Stimulated activated CD4-positive, alpha-beta T cell treated with anti-CD3 and anti-CD28 coated beads, Interleukin-1b, Interleukin-23, amount 100 ng/mL, for 1 hour (primary cell): ENCODE data around the gene PTPRJ.
"Not testable (repeated sequence)": the region's sequence is repeated elsewhere in the genome, so short reads cannot be mapped to it uniquely, and the experiment has no call there.

Experiments used
- DNase-seq, 2 donors: peaks; one replicate each; pipeline ENCODE4 v3.0.0-alpha.2; 2020; ENCODE audit warnings: low read depth in 2 of 2

Gene PTPRJ

DNA sequence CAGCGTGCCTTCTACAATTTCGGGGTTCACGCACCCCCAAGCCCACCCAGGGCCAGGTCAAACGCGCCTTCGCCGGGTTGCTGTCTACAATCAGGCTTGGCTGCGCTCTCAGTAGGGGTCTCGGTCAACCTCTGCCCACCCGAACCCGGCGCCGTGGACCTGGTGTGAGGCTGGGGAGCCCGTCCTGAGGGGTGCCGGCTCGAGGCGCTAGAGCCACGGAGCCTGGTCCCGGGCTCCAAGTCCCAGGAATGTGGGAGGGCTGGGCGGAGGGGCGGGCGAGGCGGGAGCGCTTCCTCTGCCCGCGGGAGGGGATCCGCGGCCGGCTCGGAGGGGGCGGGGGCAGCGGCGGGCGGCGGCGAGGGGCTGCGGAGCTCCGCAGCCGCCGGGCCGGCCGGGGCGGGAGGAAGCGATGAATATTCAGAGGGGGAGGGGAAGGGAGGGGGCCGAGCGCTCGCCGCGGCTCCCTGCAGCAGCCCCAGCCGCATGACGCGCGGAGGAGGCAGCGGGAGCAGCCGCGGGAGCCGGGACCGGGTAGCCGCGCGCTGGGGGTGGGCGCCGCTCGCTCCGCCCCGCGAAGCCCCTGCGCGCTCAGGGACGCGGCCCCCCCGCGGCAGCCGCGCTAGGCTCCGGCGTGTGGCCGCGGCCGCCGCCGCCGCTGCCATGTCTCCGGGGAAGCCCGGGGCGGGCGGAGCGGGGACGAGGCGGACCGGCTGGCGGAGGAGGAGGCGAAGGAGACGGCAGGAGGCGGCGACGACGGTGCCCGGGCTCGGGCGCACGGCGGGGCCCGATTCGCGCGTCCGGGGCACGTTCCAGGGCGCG is at the start of gene PTPRJ:
PTPRJ (plus strand) TSS at position 472 of the 819 bp plus-strand sequence. CDS start 354 bp downstream, outside the sequence.
- DNase-seq: peak; percentile 19 to 30

DNA sequence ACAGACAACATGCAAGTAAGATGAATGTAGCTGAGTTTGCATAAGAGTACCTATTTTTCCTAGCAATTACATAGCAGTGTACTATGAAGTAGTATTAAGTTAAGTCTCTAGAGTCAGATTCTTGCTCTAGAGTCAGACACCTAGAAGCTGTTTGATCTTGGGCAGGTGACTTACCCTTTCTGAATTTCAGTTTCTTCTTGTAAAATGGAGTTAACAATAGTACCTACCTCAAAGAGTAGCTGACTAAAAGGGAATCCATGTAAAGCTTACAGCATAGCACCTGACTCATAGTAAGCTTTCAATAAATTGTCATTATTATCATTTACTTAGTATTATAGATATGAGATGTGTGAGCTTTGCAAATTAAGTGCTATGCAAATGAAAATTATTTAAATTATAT is 47.8 kb upstream of the PTPRJ start:
- DNase-seq: no peak

DNA sequence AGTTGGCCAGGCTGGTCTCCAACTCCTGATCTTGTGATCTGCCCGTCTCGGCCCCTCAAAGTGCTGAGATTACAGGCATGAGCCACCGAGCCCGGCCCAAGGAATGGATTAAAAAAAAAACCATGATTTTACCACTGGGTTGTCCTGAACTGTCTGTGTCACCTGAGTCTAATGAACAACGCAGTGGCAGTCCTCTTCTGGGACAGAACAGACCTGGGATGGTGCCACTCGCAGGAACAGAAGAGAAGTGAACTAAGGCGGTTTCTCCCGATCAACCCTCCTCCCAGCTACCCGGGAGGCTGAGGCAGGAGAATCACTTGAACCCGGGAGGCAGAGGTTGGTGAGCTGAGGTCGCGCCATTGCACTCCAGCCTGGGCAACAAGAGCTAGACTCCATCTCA is 46.6 kb upstream of the PTPRJ start:
- DNase-seq: not testable (repeated sequence)

DNA sequence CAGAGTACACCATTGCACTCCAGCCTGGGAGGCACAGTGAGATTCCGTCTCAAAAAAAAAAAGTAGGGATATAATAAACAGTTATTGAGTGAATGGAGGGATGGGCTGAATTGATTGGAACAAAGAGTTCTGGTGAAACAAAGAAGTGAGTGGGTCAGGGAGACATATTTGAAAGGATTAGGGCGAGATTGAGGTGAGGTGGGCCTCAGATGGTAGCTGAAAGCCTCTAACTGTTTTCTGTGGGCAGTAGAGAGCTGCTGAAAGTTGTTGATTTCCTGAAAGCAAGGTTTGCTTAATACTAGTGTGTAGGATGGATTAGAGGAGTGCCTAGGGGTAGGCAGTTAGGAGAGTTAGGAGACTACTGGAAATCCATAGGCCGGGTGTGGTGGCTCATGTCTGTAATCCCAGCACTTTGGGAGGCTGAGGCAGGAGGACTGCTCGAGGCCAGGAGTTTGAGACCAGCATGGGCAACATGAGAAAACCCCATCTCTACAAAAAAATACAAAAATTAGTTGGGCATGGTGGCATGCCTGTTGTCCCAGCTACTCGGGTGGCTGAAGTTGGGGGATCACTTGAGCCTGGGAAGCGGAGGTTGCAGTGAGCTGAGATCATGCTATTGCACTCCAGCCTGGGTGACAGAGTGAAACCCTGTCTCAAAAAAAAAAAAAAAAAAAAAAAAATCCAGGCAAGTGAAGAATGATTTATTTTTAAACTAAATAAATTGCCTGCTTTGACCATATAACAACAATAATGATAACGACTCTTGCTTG is 41.4 kb upstream of the PTPRJ start:
- DNase-seq: no peak

DNA sequence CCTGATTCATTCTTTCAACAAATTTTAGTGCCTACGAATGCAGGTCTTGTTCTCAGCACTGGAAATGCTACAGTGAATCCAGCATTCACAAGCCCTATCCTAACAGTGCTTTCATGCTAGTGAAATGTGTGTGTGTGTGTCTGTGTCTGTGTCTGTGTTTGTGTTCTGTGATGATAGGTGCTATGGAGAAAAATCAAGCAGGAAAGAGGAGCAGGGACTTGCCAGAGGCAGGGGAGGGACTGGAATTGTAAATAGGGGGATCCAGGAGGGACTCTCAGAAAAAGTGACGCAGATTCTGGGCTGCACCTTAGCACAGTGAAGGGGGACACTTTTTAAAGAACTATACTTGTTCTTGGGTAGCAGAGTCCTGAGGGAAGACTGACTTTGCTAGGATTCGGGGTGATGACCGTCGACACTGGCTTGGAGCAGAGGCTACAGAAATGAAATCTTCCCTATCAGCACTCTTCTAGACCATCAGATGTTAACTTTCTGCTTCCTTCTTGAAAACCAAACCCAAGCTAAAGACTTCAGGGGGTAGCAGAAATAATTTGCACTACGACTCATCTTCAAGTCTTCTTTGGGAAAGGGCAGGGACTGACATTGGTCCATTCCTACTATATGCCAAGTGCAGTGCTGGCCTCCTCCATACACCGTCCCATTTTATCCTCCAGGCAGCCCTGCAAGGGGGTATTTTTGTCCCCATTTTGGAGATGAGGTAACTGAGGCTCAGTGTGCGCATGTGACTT is 39.3 kb upstream of the PTPRJ start:
- DNase-seq: no peak

DNA sequence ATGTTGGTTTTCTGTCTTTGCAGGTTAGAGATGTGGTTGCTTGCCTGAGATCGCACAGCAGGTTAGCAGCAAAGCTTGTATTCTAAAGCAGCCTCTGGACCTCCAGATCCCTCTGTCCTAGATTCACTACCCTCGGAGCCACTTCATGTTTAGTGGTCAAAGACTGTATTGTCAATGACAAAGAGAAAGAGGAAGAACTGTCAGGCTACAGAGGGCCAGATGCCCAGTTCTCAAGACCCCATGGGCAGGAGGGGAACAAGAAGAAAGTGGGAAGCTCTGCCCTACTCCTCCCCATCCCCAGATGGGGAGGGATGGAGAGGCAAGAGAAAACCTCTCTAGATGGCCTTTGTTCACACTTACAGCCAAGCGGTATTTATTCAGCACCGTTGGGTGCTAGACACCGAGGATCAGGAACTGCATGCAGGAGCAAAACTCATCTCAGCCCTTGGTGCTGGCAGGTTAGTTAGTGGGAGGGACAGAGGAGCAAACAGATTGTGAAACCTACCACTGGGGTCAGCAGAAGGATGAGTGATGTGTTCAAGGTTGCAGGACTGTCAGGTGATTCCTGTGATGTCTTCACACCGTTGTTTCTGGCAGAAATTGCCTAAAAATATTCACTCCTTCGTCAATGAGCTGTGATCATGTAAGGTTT is 38.3 kb upstream of the PTPRJ start:
- no peak for DNase-seq

DNA sequence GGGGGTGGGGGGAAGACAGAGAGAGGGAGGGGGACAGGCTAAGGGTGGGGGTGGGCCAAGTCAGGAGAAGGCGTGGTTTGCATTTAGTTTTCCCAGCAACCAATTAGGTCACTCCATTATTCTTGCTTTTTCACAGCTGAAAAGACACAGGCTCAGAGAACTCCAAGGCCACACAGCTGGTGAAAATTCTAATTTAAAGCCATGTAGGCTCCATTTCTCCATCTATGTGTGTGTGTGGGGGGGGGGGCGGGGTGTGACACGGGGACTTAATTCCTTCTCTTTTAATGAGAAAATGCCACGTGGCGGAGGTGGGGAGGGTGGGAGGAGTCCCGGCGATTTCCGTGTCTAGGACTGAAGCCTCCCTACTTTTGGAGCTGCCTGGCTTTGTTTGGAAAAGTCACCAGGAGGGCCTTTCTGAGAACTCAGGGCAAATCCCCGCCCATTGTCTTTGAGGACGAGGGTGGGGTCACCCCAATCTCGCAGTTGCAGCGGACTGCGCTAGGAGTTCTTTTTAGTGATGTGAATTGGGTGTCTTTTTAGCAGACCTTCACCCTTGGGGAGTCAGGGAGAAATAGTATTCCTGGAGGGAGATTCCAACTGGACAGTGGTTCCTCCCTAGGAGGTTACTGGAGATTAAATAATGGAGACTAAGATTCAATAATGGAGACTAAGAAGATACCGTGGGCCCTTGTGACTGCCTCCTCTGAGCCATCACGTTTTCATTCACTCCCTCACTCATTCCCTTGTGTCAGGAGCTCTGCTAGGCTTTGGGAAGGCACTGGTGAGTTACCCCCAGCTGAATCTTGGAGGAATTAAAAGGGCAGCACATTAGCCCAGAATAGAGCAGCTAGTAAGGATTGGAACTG is 36.4 kb upstream of the PTPRJ start:
- no peak for DNase-seq

DNA sequence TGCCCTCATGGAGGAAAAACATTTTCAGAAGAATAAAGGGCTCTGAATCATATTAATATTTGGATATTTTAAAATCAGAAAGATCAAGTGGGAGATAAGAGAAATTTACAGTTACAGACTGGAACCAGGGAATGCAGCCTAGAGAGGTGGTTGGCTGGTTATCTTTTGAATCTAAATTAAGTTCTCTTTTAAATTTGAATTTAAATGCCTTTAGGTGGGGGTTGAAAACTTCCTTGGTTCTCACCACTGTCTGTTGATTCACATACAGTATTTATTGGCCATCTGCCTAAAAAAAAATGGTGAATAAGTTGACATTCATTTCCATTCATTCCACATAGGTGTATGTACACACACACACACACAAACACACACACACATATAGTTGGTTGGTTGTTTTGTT is 35.7 kb upstream of the PTPRJ start:
- DNase-seq: no peak

DNA sequence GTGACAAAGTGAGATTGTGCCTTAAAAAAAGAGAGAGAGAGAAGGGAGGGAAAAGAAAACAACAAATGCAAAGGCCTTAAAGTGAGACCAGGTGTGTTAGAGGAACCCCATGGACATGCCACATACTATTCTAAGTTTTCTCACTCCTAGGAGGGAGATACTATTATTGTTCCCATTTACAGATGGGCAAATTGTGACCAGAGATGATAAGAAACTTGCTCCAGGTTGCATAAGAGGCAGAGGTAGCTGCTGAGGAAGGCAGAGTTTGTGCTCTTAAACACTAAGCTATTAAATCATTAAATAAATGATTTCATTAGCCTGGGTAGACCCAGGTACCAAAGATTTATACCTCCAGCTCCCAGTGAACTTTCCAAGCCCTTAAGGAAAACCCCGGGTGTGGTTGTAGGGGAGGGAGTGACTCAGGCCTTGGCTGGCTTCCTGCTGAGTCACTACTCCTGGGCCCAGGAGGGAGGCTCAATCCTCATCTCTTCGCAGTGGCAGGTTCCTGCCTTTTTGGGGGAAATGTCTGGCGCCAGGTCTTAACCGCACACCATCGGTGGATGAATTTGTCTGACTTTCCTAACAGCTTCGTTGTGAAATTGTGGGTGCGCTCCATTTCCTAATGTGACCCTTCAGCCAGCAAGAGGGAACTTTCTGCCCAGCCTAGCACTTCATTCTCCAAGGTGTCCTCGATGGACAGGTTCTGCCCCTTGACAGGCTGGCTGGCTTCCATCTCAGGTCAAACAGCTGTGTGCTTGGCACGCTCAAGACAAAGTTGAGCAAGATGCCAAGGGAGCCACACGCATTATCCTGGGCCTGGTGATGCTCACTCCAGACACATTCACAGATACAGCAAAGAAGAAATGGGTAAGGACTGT is 33.4 kb upstream of the PTPRJ start:
- no peak for DNase-seq

DNA sequence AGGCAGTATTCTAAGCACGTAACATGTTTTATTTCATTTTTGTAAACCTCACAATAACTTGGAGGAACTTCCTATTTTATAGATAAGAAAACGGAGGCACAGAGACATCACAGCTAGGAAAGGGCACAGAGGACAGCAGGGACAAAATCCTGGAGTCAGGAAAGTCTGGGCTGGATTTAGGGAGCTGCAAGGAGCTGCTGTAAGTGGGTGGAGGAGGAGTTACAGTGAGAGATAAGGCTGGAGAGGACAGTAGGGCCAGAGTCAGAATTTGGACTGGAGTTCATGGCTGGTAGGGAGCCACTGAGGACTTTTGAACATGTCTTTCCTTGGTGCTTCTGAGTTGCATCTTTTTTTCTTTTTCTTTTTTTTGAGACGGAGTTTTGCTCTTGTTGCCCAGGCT is 32.2 kb upstream of the PTPRJ start:
- DNase-seq: no peak

DNA sequence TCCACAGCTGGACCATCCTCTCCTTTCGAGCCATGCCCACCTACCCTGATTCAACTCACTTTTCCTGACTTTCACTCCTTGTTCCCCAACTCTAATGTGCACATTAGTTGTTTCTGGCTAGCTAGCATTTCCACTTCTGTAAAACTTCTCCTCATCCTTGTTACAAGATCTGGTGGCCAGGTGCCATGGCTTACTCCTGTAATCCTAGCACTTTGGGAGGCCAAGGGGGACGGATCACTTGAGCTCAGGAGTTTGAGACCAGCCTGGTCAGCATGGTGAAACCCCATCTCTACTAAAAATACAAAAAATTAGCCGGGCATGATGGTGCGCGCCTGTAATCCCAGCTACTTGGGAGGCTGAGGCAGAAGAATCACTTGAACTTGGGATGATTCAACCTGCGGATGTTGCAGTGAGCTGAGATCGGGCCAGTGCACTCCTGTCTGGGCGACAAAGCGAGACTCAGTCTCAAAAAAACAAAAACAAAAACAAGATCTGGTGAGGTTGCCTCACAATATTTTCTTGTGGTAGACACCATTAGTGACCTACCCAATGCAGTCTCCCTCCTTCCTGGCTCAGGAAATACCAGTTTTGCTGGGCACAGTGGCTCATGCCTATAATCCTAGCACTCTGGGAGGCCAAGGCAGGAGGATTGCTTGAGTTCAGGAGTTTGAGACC is 31.2 kb upstream of the PTPRJ start:
- DNase-seq: not testable (repeated sequence)

DNA sequence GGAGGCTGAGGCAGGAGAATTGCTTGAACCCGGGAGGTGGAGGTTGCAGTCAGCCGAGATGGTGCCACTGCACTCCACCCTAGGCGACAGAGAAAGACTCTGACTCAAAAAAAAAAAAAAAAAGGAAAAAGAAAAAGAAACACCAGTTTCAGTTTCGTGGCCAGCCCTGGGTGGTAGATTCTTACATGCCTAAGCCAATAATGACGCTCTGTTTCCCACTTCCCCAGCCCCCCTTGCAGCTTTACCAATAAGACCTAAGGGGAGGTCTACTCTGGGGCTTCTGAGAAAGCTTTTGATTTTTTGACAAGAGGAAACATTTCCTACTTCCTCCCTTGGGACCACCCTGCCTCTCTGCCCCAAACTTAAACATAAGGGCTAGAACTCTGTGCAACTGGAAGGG is 30.0 kb upstream of the PTPRJ start:
- peak; percentile 5 to 36 for DNase-seq

DNA sequence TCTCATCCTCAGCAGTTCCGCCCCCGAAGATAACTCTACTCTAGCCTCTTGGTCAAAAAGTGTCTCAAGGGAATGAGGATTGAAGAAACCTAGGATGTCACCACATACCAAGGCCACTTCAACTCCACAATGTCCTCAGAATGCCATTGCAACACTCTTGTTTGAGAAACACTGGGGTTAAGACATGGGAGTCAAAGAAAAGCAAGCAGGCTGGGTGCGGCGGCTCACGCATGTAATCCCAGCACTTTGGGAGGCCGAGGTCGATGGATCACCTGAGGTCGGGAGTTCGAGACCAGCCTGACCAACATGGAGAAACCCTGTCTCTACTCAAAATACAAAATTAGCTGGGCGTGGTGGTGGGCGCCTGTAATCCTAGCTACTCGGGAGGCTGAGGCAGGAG is 28.9 kb upstream of the PTPRJ start:
- not testable (repeated sequence) for DNase-seq

DNA sequence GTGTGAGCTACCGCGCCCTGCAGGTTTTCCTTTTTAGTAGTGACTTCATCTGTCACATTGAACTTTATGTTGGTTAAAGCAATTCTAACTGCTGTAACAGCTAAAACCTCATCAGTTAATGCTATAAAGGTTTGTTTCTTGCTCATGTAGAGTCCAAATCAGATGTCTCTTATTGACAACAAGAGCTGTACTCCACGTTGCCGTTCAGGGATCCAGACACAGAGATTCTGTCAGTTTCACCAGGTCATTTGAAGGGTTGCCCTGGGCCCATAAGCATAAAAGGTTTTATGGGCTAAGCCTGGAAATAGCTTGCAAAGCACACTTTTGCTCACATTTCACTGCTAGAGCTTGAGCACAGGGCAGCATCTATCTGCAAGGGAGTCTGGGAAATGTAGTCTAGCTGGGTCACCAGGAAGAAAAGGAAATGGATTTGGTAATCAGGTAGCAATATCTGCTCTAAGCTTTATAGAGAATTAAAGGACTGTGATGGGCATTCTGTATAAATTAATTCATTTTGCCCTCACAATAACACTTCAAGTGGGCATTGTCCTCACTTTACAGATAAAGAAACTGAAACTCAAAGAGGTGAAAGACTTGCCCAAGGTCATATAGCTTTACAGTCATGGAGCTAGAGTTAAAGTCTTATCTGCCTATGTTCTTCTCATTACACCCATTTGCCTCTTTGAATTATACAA is 25.2 kb upstream of the PTPRJ start:
- DNase-seq: no peak

DNA sequence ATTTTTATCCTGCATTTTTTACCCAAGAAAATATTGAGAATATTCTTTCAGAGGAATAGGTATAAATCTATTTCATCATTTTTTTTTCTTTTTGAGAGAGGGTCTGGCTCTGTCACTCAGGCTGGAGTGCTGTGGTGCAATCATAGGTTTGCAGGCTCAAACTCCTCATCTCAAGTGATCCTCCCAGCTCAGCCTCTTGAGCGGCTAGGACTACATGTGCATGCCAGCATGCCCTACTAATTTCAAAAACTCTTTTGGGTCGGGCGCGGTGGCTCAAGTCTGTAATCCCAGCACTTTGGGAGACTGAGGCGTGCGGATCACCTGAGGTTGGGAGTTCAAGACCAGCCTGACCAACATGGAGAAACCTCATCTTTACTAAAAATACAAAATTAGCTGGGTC is 20.3 kb upstream of the PTPRJ start:
- no peak for DNase-seq

DNA sequence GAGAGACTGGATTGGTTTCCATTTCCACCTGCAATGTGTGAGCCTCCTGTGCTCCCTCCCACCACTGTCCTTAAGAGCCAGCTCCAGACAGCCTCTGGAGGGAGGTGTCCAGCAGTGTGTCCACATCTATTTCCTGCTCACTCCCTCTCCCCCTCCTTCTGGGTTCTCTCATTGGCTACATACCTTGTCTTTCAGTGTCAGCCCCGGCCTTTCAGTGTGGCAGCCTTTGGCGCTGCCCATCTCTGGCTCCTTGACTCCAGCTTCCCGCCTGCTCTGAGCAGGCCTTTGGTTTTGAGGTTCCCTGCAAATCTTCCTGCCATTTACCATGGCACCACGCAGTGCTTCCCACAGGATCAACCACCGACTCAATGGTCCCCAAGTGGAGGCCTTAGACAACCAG is 19.0 kb upstream of the PTPRJ start:
- no peak for DNase-seq

DNA sequence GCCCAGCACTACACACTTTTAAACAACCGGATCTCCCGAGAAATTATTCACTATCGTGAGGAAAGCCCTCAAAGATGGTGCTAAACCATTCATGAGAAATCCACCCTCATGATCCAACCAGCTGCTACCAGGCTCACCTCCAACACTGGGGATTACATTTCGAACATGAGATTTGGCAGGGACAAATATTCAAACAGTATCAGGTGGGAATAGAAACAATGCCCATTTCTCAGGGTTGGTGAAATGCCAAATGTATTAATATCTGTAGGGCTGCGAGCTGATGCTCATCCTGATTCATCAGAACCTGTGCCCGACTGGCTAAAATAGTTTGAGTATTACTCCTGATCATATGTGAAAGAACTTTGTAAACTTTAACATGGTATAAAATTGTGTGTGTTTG is 15.8 kb upstream of the PTPRJ start:
- no peak for DNase-seq

DNA sequence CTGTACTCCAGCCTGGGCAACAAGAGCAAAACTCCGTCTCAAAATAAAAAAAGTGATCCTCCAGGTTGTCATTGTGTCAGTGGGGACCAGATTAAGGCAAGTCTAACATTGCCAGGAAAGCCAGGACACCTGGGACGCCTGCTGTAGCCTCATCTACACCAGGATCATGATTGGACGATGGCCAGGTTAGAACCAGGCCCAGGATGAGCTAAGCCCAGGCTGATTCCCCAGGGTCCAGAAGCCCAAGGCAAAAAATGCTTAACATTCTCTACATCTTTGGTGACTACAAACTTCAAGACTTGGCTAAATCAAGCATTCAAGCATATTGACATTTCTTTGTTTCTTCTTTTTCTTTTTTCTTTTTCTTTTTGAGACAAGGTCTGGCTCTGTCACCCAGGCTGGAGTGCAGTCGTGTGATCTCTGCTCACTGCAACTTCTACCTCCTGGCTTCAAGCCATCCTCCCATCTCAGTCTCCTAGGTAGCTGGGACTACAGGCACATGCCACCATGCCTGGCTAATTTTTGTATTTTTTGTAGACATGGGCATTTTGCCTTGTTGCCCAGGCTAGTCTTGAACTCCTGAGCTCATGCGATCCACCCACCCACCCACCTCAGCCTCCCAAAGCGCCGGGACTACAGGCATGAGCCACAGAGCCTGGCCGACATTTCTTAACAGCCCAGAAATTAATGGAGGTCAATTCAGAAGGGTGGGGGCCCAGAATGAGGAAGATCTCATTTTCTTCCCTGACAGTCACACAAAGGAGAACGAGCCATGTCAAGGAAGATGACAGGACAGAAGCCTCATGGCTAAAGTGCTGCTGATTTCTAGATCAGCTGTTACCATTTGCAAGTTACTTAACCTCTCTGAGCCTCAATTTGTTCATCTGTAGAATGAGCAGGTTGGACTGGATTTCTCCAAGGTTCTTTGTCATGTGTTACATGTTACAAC is 12.5 kb upstream of the PTPRJ start:
- no peak for DNase-seq
